PC-3 (cell line): ENCODE results near the gene MAGI2.

ENCODE experiments used
- CTCF ChIP-seq: fragments of 300-600 bp; sonication (generic); conservative IDR thresholded peaks from 2 replicates; pipeline ENCODE4 v1.5.1; 2017; ENCODE audit warnings: antibody characterized with exemption, low read depth, mild to moderate bottlenecking, low read length
- EZH2 ChIP-seq: fragments of 300-600 bp; sonication (generic); IDR thresholded peaks from one replicate; pipeline ENCODE4 v1.6.1; 2017; ENCODE audit warnings: antibody characterized with exemption, mild to moderate bottlenecking, low read length; ENCODE audit not compliant: unreplicated experiment
- EZH2phosphoT487 ChIP-seq: fragments of 300-600 bp; sonication (generic); IDR thresholded peaks from 2 replicates; pipeline ENCODE4 v1.6.1; 2018; ENCODE audit warnings: mild to moderate bottlenecking, antibody characterized with exemption, low read length, borderline replicate concordance

DNA sequence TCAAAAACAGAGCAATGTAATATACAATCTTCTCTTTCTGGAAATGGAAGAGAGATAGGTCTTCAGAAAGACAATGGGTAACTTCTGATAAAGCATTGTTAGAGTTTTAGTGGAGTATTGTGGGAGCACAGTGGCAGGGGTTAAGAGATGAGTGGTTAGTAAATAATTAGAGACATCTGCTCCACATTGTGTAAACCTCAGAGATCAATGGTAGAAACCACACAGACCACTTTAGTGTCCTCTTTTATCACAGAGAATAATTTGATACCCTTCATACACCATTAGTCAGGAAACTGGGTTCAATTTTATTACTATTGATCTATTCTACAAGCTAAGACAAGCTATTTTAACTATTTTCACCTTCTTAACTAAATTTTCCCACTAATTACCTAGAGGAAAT is 35.9 kb upstream of the MAGI2 start:
- TF ChIP-seq EZH2phosphoT487 (no peak), CTCF (no peak), EZH2 (no peak)
